Cardiac muscle cell (in vitro differentiated cells and primary cell): ENCODE data around the gene PLD4. TPM values are rescaled to one million over a fixed set of nuclear protein-coding genes. Genes with fewer than 3 reads are reported as not detected.

Experiments
- DNase-seq, 2 donors: peaks; one replicate each; pipeline versions ENCODE4 v3.0.0 to v3.0.0-alpha.2; 2010 to 2017; ENCODE audit warnings: low read depth in 1 of 2, low spot score in 1 of 2
- H3K27ac ChIP-seq: fragments of 200-600 bp; sonication (generic); 2 replicates; pipeline ENCODE4 v1.5.1; 2016
- H3K27me3 ChIP-seq: fragments of 200-600 bp; sonication (generic); 2 replicates; pipeline ENCODE4 v1.6.0; 2016; ENCODE audit warnings: control low read depth
- H3K36me3 ChIP-seq: fragments of 200-600 bp; sonication (generic); 2 replicates; pipeline ENCODE4 v1.5.1; 2016; ENCODE audit warnings: control low read depth
- H3K4me1 ChIP-seq: fragments of 200-600 bp; sonication (generic); 2 replicates; pipeline ENCODE4 v1.8.1; 2017; ENCODE audit warnings: low read depth, mild to moderate bottlenecking, mixed run types
- H3K4me3 ChIP-seq: fragments of 200-600 bp; sonication (generic); 2 replicates; pipeline ENCODE4 v1.5.1; 2016; ENCODE audit warnings: mild to moderate bottlenecking
- H3K9me3 ChIP-seq: fragments of 200-600 bp; sonication (generic); 2 replicates; pipeline ENCODE4 v1.5.1; 2017; ENCODE audit warnings: low read depth, mild to moderate bottlenecking, control low read depth
- CTCF ChIP-seq: IDR thresholded peaks from 2 replicates; pipeline ENCODE4 v1.5.1; 2012; ENCODE audit warnings: low read depth, mild to moderate bottlenecking, low read length
- polyA plus RNA-seq: library from polyadenylated mRNA; unstranded; fragments of >200 nt; fragmentation: Nextera tagmentation; extraction: Ambion mirVana; gene quantifications from 2 replicates; pipeline ENCODE4 v1.2.1, GENCODE V29; 2016
- total RNA-seq: library from RNA; depleted of rRNA; stranded (reverse); fragments of >200 nt; gene quantifications from 2 replicates; pipeline ENCODE4 v1.2.3, GENCODE V29; 2016

PLD4 gene
- total and polyA plus RNA-seq, 2 experiments from 2014 or later = 0.07 to 0.54 TPM

GRCh38 chr14:104957146-104958113 lies 32.8 kb downstream of the PLD4 start:
- Histone ChIP-seq H3K9me3 (no peaks in the 10 kb centered on the region), H3K27me3 (peaks cover 9% of the 10 kb centered on the region), H3K4me3 (no peak overlapping the region), H3K36me3 (no peaks in the 10 kb centered on the region), H3K4me1 (no peaks in the 10 kb centered on the region), H3K27ac (no peak overlapping the region)
- no peak for TF ChIP-seq CTCF
- no peak for DNase-seq

GRCh38 chr14:104964546-104964945 lies 39.9 kb downstream of the PLD4 start:
- TF ChIP-seq CTCF = no peak
- no peak overlapping the region for H3K27ac ChIP-seq
- no peak overlapping the region for H3K4me3 ChIP-seq
- peaks cover 4% of the 10 kb centered on the region for H3K27me3 ChIP-seq
- no peaks in the 10 kb centered on the region for H3K9me3 ChIP-seq
- no peak for DNase-seq
- peaks cover 10% of the 10 kb centered on the region for H3K4me1 ChIP-seq
- H3K36me3 ChIP-seq = no peaks in the 10 kb centered on the region

GRCh38 chr14:104965561-104966231 lies 41.0 kb downstream of the PLD4 start:
- TF ChIP-seq CTCF = no peak
- no peaks in the 10 kb centered on the region for H3K27me3 ChIP-seq
- DNase-seq = no peak

GRCh38 chr14:104966261-104966865 lies 41.7 kb downstream of the PLD4 start:
- DNase-seq = no peak
- Histone ChIP-seq H3K9me3 (no peaks in the 10 kb centered on the region), H3K36me3 (no peaks in the 10 kb centered on the region), H3K4me3 (no peak overlapping the region), H3K27me3 (no peaks in the 10 kb centered on the region), H3K27ac (no peak overlapping the region), H3K4me1 (peaks cover 10% of the 10 kb centered on the region)
- no peak for TF ChIP-seq CTCF

More at GRCh38 chr14:104965561-104966231, 41.0 kb downstream of the PLD4 start:
- no peaks in the 10 kb centered on the region for H3K36me3 ChIP-seq
- H3K9me3 ChIP-seq = no peaks in the 10 kb centered on the region
- no peak overlapping the region for H3K4me3 ChIP-seq
- H3K27ac ChIP-seq = no peak overlapping the region
- H3K4me1 ChIP-seq = peaks cover 10% of the 10 kb centered on the region

GRCh38 chr14:104966981-104967385 lies 42.3 kb downstream of the PLD4 start:
- Histone ChIP-seq H3K4me1 (peaks cover 10% of the 10 kb centered on the region), H3K9me3 (no peaks in the 10 kb centered on the region), H3K27me3 (no peaks in the 10 kb centered on the region), H3K4me3 (no peak overlapping the region), H3K27ac (no peak overlapping the region), H3K36me3 (no peaks in the 10 kb centered on the region)
- no peak for TF ChIP-seq CTCF
- DNase-seq = no peak
